Right ventricle myocardium superior (tissue), 1 donor: ENCODE measurements around the gene CLTCL1. TPM values are rescaled to one million over a fixed set of nuclear protein-coding genes. Genes with fewer than 3 reads are reported as not detected.
"Not testable (repeated sequence)": the region's sequence is repeated elsewhere in the genome, so short reads cannot be mapped to it uniquely, and the experiment has no call there.

Experiments
- ATAC-seq: fragments of 200-7000 bp; cut with Tn5 transposase; one replicate; pipeline ENCODE4 v1.9.1; 2020; ENCODE audit warnings: mild to moderate bottlenecking; ENCODE audit not compliant: poor library complexity
- DNase-seq: peaks from one replicate; pipeline ENCODE4 v3.0.0-alpha.2; 2020
- intact Hi-C: fragments of 100-400 bp; cut with DNase I; formaldehyde crosslinking; loops from one replicate; pipeline ENCODE4 v1.11.2; 2022
- total RNA-seq: library from RNA; stranded (reverse); fragmentation: NEBNext Ultra II Directional; extraction: Animal tissue kit (Norgen Biotek cat#: 25700); gene quantifications from one replicate; pipeline ENCODE4 v1.2.1, GENCODE V29; 2021
- donor health status: DM: no; HTN: yes; CAD: no; lungs with severe emphysema.

The CLTCL1 gene
- total RNA-seq, 1 donor from 2014 or later = 9.6 TPM

- no peak for ATAC-seq
- intact Hi-C loops = no loop called here
- DNase-seq = no peak
These were observed 119.1 kb downstream of the CLTCL1 start for GRCh38 chr22:19172213-19173046.

- intact Hi-C loops = no loop called here
- ATAC-seq = no peak
- DNase-seq = no peak
These were observed 121.6 kb downstream of the CLTCL1 start for GRCh38 chr22:19169947-19170318.

GRCh38 chr22:19169002-19169946 is 122.2 kb downstream of the CLTCL1 start:
- ATAC-seq = no peak
- intact Hi-C loops = no loop called here
- no peak for DNase-seq

- ATAC-seq (no peak), DNase-seq (no peak)
- intact Hi-C loops = no loop called here
These were observed 123.2 kb downstream of the CLTCL1 start for GRCh38 chr22:19168088-19168890.

GRCh38 chr22:19167106-19167869 is 124.2 kb downstream of the CLTCL1 start:
- no peak for ATAC-seq
- DNase-seq = no peak
- intact Hi-C loops = no loop called here

GRCh38 chr22:19166421-19166820 is 125.1 kb downstream of the CLTCL1 start:
- no peak for DNase-seq
- intact Hi-C loops = no loop called here
- ATAC-seq = no peak

GRCh38 chr22:19164425-19164824 is 127.1 kb downstream of the CLTCL1 start:
- DNase-seq (no peak), ATAC-seq (no peak)
- intact Hi-C loops = no loop called here

- ATAC-seq, intact Hi-C loops, DNase-seq: not testable (repeated sequence)
These were observed 132.9 kb downstream of the CLTCL1 start for GRCh38 chr22:19158649-19159048.

GRCh38 chr22:19156109-19156508 is 135.4 kb downstream of the CLTCL1 start:
- ATAC-seq, intact Hi-C loops, DNase-seq: not testable (repeated sequence)

- ATAC-seq (no peak), DNase-seq (no peak)
- intact Hi-C loops = no loop called here
These were observed 138.3 kb downstream of the CLTCL1 start for GRCh38 chr22:19152942-19153883.

GRCh38 chr22:19151329-19152191 is 140.0 kb downstream of the CLTCL1 start:
- DNase-seq (no peak), ATAC-seq (no peak)
- intact Hi-C loops = no loop called here

GRCh38 chr22:19150482-19151328 is 140.8 kb downstream of the CLTCL1 start:
- intact Hi-C loops = no loop called here
- no peak for DNase-seq
- no peak for ATAC-seq

- DNase-seq (no peak), ATAC-seq (no peak)
- intact Hi-C loops = loop anchor here (10.0 kb wide), 1 partner anchor 485 kb away; no protein-coding TSS in a partner anchor
These were observed 141.5 kb downstream of the CLTCL1 start, which contains the start of gene GSC2 for GRCh38 chr22:19149991-19150390. GSC2 (minus strand) TSS chr22:19150292; CDS start chr22:19150283, 9 bp downstream.

- ATAC-seq (no peak), DNase-seq (no peak)
- intact Hi-C loops = loop anchor here (10.0 kb wide), 1 partner anchor 486 kb away; no protein-coding TSS in a partner anchor
These were observed 142.3 kb downstream of the CLTCL1 start for GRCh38 chr22:19149047-19149883.
